ENCODE results near the gene GRM8. TPM values are rescaled to one million over a fixed set of nuclear protein-coding genes. Genes with fewer than 3 reads are reported as not detected.

The GRM8 gene
- total RNA-seq, 2 experiments from 2014 or later = not detected

GRCh38 chr7:127209886-127210285, 42.9 kb downstream of the GRM8 start:
- Mint-ChIP-seq H3K4me1 (no peaks in the 10 kb centered on the region), H3K27ac (no peak overlapping the region), H3K4me3 (no peak overlapping the region), H3K27me3 (peaks cover 11% of the 10 kb centered on the region), H3K36me3 (no peaks in the 10 kb centered on the region), H3K9me3 (ENCODE audit: low read depth) (no peaks in the 10 kb centered on the region)
- CTCF ChIA-PET = no interaction called here
- ATAC-seq (no peak), DNase-seq (no peak)

- Mint-ChIP-seq H3K36me3 (no peaks in the 10 kb centered on the region), H3K4me1 (no peaks in the 10 kb centered on the region), H3K27ac (no peak overlapping the region), H3K9me3 (ENCODE audit: low read depth) (no peaks in the 10 kb centered on the region), H3K4me3 (no peak overlapping the region), H3K27me3 (peaks cover 8% of the 10 kb centered on the region)
- CTCF ChIA-PET = no interaction called here
- no peak for ATAC-seq
- DNase-seq = no peak
These were observed 43.9 kb downstream of the GRM8 start for GRCh38 chr7:127208860-127209259.

- peaks cover 8% of the 10 kb centered on the region for H3K27me3 Mint-ChIP-seq
- H3K4me1 Mint-ChIP-seq = no peaks in the 10 kb centered on the region
- H3K27ac Mint-ChIP-seq = no peak overlapping the region
- CTCF ChIA-PET = no interaction called here
- ATAC-seq (no peak), DNase-seq (no peak)
- no peaks in the 10 kb centered on the region for H3K36me3 Mint-ChIP-seq
- H3K9me3 Mint-ChIP-seq (ENCODE audit: low read depth) = no peaks in the 10 kb centered on the region
- no peak overlapping the region for H3K4me3 Mint-ChIP-seq
These were observed 44.4 kb downstream of the GRM8 start for GRCh38 chr7:127208351-127208750.

GRCh38 chr7:127207806-127208205, 44.9 kb downstream of the GRM8 start:
- CTCF ChIA-PET = no interaction called here
- H3K27ac Mint-ChIP-seq = no peak overlapping the region
- H3K4me1 Mint-ChIP-seq = no peaks in the 10 kb centered on the region
- no peak overlapping the region for H3K4me3 Mint-ChIP-seq
- H3K9me3 Mint-ChIP-seq (ENCODE audit: low read depth) = no peaks in the 10 kb centered on the region
- no peaks in the 10 kb centered on the region for H3K36me3 Mint-ChIP-seq
- ATAC-seq (no peak), DNase-seq (no peak)
- H3K27me3 Mint-ChIP-seq = peaks cover 8% of the 10 kb centered on the region

- Mint-ChIP-seq H3K36me3 (no peaks in the 10 kb centered on the region), H3K4me1 (no peaks in the 10 kb centered on the region), H3K9me3 (ENCODE audit: low read depth) (no peaks in the 10 kb centered on the region), H3K27ac (no peak overlapping the region), H3K27me3 (peaks cover 8% of the 10 kb centered on the region), H3K4me3 (no peak overlapping the region)
- CTCF ChIA-PET = no interaction called here
- ATAC-seq = no peak
- no peak for DNase-seq
These were observed 45.5 kb downstream of the GRM8 start for GRCh38 chr7:127207230-127207629.

GRCh38 chr7:127194571-127194970, 58.2 kb downstream of the GRM8 start:
- CTCF ChIA-PET = no interaction called here
- Mint-ChIP-seq H3K27ac (no peak overlapping the region), H3K27me3 (peaks cover 6% of the 10 kb centered on the region), H3K36me3 (no peaks in the 10 kb centered on the region), H3K9me3 (ENCODE audit: low read depth) (no peaks in the 10 kb centered on the region), H3K4me3 (no peak overlapping the region), H3K4me1 (no peaks in the 10 kb centered on the region)
- ATAC-seq (no peak), DNase-seq (no peak)

- Mint-ChIP-seq H3K4me3 (no peak overlapping the region), H3K27me3 (peaks cover 12% of the 10 kb centered on the region), H3K36me3 (no peaks in the 10 kb centered on the region), H3K27ac (no peak overlapping the region), H3K4me1 (no peaks in the 10 kb centered on the region), H3K9me3 (ENCODE audit: low read depth) (no peaks in the 10 kb centered on the region)
- ATAC-seq (no peak), DNase-seq (no peak)
- CTCF ChIA-PET = no interaction called here
These were observed 62.9 kb downstream of the GRM8 start for GRCh38 chr7:127189886-127190285.

GRCh38 chr7:127189074-127189473, 63.7 kb downstream of the GRM8 start:
- no peak overlapping the region for H3K4me3 Mint-ChIP-seq
- no peak for ATAC-seq
- peaks cover 12% of the 10 kb centered on the region for H3K27me3 Mint-ChIP-seq
- no peak overlapping the region for H3K27ac Mint-ChIP-seq
- no peaks in the 10 kb centered on the region for H3K9me3 Mint-ChIP-seq (ENCODE audit: low read depth)
- H3K36me3 Mint-ChIP-seq = no peaks in the 10 kb centered on the region
- CTCF ChIA-PET = no interaction called here
- no peak for DNase-seq
- no peaks in the 10 kb centered on the region for H3K4me1 Mint-ChIP-seq

- CTCF ChIA-PET = no interaction called here
These were observed 65.0 kb downstream of the GRM8 start for GRCh38 chr7:127187740-127188139.

GRCh38 chr7:127186686-127187085, 66.1 kb downstream of the GRM8 start:
- Mint-ChIP-seq H3K27ac (no peak overlapping the region), H3K36me3 (no peaks in the 10 kb centered on the region), H3K27me3 (peaks cover 12% of the 10 kb centered on the region), H3K4me1 (no peaks in the 10 kb centered on the region), H3K9me3 (ENCODE audit: low read depth) (no peaks in the 10 kb centered on the region), H3K4me3 (no peak overlapping the region)
- no peak for DNase-seq
- no peak for ATAC-seq
- CTCF ChIA-PET = no interaction called here

More at GRCh38 chr7:127187740-127188139, 65.0 kb downstream of the GRM8 start:
- DNase-seq (no peak), ATAC-seq (no peak)
- no peaks in the 10 kb centered on the region for H3K9me3 Mint-ChIP-seq (ENCODE audit: low read depth)
- peaks cover 14% of the 10 kb centered on the region for H3K27me3 Mint-ChIP-seq
- H3K4me1 Mint-ChIP-seq = no peaks in the 10 kb centered on the region
- H3K4me3 Mint-ChIP-seq = no peak overlapping the region
- H3K27ac Mint-ChIP-seq = no peak overlapping the region
- H3K36me3 Mint-ChIP-seq = no peaks in the 10 kb centered on the region

GRCh38 chr7:127177156-127177555, 75.6 kb downstream of the GRM8 start:
- H3K4me3 Mint-ChIP-seq = no peak overlapping the region
- ATAC-seq = no peak
- CTCF ChIA-PET = no interaction called here

GRCh38 chr7:127162366-127162765, 90.4 kb downstream of the GRM8 start:
- no peak for ATAC-seq
- Mint-ChIP-seq H3K27me3 (no peaks in the 10 kb centered on the region), H3K4me1 (no peaks in the 10 kb centered on the region), H3K9me3 (ENCODE audit: low read depth) (no peaks in the 10 kb centered on the region), H3K27ac (no peak overlapping the region), H3K4me3 (no peak overlapping the region), H3K36me3 (no peaks in the 10 kb centered on the region)
- CTCF ChIA-PET = no interaction called here
- no peak for DNase-seq

More at GRCh38 chr7:127177156-127177555, 75.6 kb downstream of the GRM8 start:
- no peaks in the 10 kb centered on the region for H3K9me3 Mint-ChIP-seq (ENCODE audit: low read depth)
- H3K4me1 Mint-ChIP-seq = no peaks in the 10 kb centered on the region
- no peak for DNase-seq
- no peaks in the 10 kb centered on the region for H3K36me3 Mint-ChIP-seq
- no peak overlapping the region for H3K27ac Mint-ChIP-seq
- peaks cover 4% of the 10 kb centered on the region for H3K27me3 Mint-ChIP-seq

- H3K27me3 Mint-ChIP-seq = peaks cover 4% of the 10 kb centered on the region
- no peaks in the 10 kb centered on the region for H3K36me3 Mint-ChIP-seq
- H3K9me3 Mint-ChIP-seq (ENCODE audit: low read depth) = no peaks in the 10 kb centered on the region
- H3K27ac Mint-ChIP-seq = no peak overlapping the region
- ATAC-seq = no peak
- no peak for DNase-seq
- CTCF ChIA-PET = no interaction called here
- no peaks in the 10 kb centered on the region for H3K4me1 Mint-ChIP-seq
- no peak overlapping the region for H3K4me3 Mint-ChIP-seq
These were observed 94.1 kb downstream of the GRM8 start for GRCh38 chr7:127158659-127159058.

- CTCF ChIA-PET = no interaction called here
- H3K27me3 Mint-ChIP-seq = peaks cover 7% of the 10 kb centered on the region
- no peaks in the 10 kb centered on the region for H3K36me3 Mint-ChIP-seq
- DNase-seq = no peak
- no peaks in the 10 kb centered on the region for H3K9me3 Mint-ChIP-seq (ENCODE audit: low read depth)
- ATAC-seq = no peak
- H3K4me1 Mint-ChIP-seq = no peaks in the 10 kb centered on the region
- H3K27ac Mint-ChIP-seq = no peak overlapping the region
- H3K4me3 Mint-ChIP-seq = no peak overlapping the region
These were observed 97.8 kb downstream of the GRM8 start for GRCh38 chr7:127154958-127155357.

GRCh38 chr7:127154101-127154500, 98.6 kb downstream of the GRM8 start:
- H3K27ac Mint-ChIP-seq = no peak overlapping the region
- ATAC-seq (no peak), DNase-seq (no peak)
- H3K9me3 Mint-ChIP-seq (ENCODE audit: low read depth) = no peaks in the 10 kb centered on the region
- peaks cover 9% of the 10 kb centered on the region for H3K27me3 Mint-ChIP-seq
- CTCF ChIA-PET = no interaction called here
- no peaks in the 10 kb centered on the region for H3K36me3 Mint-ChIP-seq
- H3K4me1 Mint-ChIP-seq = no peaks in the 10 kb centered on the region
- no peak overlapping the region for H3K4me3 Mint-ChIP-seq

All from activated CD8-positive, alpha-beta memory T cell treated with anti-CD3 and anti-CD28 coated beads, Interleukin-2, amount 10 ng/mL, durations not matched to agents 7 days and 5 days (primary cell).